GM19397 (cell line): ENCODE measurements around the gene FOXA2.

Experiments used
- ATAC-seq: cut with Tn5 transposase; IDR thresholded peaks from one replicate; pipeline ENCODE4 v1.9.1; 2021; ENCODE audit warnings: mild to moderate bottlenecking, moderate library complexity; ENCODE audit not compliant: unreplicated experiment

FOXA2 gene

DNA sequence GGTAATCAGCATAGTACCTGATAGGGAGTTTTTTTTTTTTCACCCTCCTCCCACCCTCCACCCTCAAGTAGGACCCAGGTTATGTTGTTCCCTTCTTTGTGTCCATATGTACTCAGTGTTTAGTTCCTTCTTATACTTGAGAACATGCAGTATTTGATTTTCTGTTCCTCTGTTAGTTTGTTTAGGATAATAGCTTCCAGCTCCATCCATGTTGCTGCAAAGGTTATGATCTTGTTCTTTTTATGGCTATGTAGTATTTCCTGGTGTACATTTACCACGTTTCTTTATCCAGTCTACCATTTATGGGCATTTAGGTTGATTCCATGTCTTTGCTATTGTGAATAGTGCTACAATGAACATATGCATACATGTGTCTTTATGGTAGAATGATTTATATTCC is 41.9 kb downstream of the FOXA2 start:
- ATAC-seq = no peak

DNA sequence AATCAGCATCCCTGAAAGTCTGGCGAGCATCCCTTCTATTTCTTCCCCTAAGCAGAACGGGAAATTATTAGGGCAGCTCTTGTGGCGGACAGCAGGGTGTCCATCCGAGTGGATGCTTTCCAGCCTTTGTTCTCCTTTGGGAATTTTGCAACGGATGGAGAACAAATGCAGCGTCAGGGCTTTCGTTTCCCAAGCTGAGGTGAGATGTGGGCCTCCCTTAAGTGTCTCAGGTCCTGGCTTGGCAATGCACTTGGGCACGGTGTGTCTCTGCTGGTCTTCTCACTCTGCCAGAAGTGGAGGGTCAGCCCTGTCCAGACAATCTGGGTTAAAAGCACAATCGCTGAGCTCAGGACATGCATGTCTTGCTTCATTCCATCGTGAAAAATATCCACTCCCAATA is 43.5 kb downstream of the FOXA2 start:
- no peak for ATAC-seq

DNA sequence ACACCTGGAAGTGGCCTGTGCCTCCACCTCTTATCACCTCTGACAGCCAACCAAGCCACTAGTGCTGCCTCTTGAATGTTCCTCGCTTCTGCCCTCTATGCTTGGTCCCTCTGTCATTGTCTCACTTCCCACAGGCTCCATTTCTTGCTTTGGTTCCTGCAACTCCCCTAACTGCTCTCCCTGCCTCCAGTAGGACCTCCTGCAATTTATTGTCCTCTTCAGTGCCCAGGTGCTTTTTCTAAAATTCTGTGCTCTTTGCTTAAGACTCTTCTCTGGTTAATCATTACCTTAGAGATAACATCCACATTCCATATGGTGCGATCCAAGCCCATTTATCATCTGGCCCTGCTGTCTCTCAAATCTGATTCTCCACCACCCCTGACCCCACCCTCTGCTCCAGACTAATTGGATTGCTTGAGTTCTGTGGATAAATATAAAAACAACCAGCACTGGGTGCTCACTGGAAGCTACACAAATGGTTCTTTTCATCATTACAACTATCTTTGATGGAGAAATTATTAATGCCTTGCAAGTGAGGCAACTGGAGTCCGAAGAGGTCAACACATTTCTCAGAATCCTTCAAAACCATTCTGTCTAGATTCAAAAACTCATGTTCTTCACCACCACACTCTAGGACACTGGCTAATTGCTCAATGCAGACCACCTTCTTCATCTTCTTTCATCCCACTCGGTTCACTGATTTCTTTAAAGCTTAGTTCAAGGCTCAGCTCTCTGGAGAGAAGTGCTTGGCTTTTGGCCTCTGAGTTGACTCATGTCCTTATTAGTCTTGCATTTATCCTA is 47.2 kb downstream of the FOXA2 start:
- no peak for ATAC-seq

DNA sequence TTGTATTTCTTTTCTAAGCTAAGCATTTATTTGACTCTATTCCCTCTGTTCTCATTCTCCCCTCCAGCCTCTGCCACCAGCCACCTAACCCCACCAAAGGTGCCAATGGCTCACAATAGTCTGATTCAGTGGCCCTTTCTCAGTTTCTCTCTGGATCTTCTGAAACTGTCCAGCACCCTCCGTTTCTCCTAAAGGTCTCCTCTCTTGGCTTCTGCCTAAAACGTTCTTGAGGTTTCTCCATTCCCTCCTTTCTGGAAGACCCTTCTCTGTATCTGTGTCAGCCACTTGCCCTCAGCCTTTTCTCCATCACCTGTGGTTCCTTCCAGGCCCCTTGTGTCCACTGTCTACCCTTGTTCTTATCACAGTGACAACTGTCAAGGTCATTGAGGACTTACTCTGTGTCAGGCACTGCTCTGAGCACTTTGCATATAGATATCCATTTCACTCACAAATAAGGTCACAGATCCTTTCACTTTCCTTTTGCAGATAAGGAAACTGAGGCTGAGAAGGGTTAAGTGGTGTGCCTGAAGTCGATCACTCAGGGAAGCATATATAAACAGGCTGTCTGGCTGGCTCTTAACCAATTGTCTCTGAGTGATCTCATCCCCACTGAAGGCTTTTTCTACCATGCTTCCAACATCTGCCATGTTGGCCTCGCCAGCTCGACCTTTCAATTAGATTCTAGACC is 48.1 kb downstream of the FOXA2 start:
- no peak for ATAC-seq

DNA sequence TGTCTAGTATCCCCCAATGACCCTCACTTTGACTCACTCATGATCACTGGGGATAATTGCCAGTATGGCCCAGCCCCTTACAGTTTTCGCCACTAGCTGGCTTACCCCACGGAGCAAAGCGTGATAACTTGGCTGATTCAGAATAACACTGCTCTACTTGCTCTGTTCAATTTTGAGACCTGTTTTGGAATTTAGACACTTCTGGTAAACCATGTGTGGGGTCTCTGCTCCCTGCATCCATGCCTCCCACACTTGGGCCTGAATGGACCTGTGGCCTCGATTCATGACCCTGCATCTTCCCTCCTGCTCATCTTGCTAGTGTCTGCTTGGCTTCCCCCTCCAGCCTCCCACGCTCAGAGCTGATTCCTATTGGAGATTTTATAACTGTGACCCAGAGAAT is 48.9 kb downstream of the FOXA2 start:
- no peak for ATAC-seq

DNA sequence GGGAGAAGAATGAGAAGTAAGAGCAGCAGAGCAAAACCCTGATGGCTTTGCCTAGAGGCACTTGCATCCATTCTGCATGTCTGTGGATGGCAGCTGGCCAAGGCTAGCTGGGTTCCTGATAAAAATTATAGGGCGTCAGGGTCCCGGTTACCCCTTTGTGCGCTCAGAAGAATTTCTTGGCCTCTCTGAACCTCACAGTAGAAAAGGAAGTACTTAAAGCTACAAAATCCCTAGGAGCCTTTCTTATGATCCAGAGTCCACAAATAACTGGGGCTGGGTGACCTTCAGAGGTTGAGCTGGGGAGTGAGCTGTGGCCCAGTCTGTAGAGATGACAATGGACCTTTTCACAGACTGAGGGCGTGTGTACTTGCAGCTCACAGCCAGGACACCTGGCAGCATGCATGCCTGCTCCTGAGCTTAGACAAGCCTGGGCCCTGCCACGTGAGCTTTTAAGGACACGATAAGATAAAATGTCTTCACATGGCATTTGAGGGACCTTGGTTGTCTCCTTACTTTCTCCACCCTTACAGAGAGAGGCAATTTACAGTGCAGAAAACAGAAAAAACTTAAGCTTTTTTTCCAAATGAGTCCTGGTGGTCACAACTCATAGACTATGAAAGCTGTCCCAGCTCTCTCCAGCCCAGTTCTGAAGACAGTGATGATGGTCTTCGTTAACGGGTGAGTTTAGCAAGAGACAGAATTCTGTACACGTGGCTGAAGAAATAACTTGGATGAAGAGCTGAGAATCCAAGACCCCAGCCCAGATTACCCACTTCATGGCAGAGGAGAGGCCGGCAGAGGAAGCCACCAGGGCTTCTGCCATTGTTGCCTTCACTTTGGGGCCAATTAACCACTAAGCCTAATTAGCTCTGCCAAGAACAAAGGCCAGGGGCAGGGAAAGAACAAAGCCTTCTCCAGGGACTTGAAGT is 50.3 kb downstream of the FOXA2 start:
- no peak for ATAC-seq

DNA sequence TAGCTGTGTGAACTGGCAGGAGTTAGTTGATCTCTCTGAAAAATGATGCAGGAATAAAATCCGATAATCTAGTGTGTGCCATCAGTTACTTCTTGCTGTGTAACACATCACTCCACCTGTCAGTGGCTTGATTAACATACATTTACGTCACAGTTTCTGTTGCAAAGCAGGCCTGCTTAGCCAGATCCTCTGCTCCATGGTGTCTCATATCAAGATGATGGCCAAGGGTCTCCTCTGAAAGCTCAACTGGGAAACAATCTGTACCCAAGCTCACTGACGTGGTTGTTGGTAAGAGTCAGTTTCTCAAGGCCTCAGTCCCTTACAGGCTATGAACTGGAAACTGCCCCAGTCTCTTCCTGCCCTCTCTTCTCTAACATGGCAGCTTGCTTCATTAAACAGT is 51.8 kb downstream of the FOXA2 start:
- no peak for ATAC-seq

DNA sequence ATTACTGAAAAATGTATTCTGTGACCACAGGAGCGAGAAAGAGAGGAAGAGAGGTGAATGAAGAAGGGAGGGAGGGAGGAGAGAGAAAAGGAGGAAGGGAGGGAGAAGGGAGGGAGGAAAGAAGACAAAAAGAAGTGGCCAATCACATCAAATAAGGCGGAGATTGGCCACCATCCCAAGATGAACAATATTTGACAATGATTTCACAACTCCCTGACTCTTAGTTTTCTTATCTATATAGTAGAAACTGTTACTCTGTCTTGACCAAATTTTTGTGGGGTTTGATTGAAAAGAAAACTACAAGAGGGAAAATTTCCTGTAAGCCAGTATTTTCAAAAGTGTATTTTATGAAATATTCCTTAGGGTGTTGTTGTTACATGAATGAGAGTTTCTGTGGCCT is 52.6 kb downstream of the FOXA2 start:
- ATAC-seq = no peak

DNA sequence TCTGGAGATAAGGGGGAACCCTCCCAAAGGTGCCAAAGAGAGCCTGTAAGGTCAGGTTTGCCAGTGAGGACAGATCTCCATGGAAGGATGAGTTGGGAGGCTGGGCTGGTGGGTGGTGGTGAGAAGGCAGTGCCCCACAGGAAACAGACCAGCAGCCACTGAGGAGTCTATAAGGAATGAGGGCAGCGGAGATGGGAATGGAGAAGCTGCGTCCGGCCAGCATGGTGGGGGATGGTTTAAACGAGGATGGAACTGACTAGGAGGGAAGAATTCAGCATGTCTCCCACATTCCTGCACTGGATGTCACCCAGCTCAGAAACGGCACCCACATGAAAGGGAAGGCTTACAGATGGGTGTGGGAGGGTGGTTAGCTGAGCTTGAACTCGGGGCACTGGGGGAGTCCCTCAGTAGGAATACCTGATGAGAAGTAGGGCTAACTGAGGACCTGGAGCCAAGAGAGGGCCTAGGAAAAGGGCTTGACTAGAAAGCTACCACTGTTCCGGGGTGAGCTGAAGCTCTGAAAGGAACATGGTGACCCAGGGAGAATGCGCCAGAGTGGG is 53.2 kb downstream of the FOXA2 start:
- ATAC-seq = no peak
